Kidney epithelial cell (primary cell): ENCODE measurements around the gene ETNK2. TPM values are rescaled to one million over a fixed set of nuclear protein-coding genes. Genes with fewer than 3 reads are reported as not detected.

ENCODE experiments used
- DNase-seq: peaks from one replicate; pipeline ENCODE4 v3.0.0-alpha.2; 2010; ENCODE audit warnings: low read depth
- H3K27me3 ChIP-seq: 2 replicates; pipeline ENCODE4 v1.6.0; 2011; ENCODE audit warnings: low read length; ENCODE audit not compliant: control insufficient read depth, insufficient read depth
- H3K36me3 ChIP-seq: 2 replicates; pipeline ENCODE4 v1.5.1; 2011; ENCODE audit warnings: low read length; ENCODE audit not compliant: control insufficient read depth, insufficient read depth
- H3K4me3 ChIP-seq: 2 replicates; pipeline ENCODE4 v1.5.1; 2011; ENCODE audit warnings: low read depth, mild to moderate bottlenecking, control low read depth, low read length
- CTCF ChIP-seq: IDR thresholded peaks from 2 replicates; pipeline ENCODE4 v1.5.1; 2011; ENCODE audit warnings: mild to moderate bottlenecking, moderate library complexity, low read length, control low read depth, inconsistent platforms; ENCODE audit not compliant: insufficient read depth, poor library complexity, severe bottlenecking
- total RNA-seq: library from RNA; depleted of rRNA; stranded (reverse); fragments of >200 nt; gene quantifications from 2 replicates; pipeline ENCODE4 v1.2.3, GENCODE V29; 2015

Gene ETNK2
- total RNA-seq, 1 donor from 2014 or later, result 29.5 TPM

- H3K36me3 ChIP-seq, result no peaks in the 10 kb centered on the region
- peaks cover 2% of the 10 kb centered on the region for H3K27me3 ChIP-seq
- no peak overlapping the region for H3K4me3 ChIP-seq
- no peak for DNase-seq
- TF ChIP-seq CTCF, result no peak
Observed at GRCh38 chr1:204147406-204148383, 4.1 kb downstream of the ETNK2 start.

- H3K27me3 ChIP-seq, result peaks cover 2% of the 10 kb centered on the region
- no peaks in the 10 kb centered on the region for H3K36me3 ChIP-seq
- no peak for DNase-seq
- no peak for TF ChIP-seq CTCF
- no peak overlapping the region for H3K4me3 ChIP-seq
Observed at GRCh38 chr1:204146965-204147364, 4.9 kb downstream of the ETNK2 start.

GRCh38 chr1:204146309-204146708 lies 5.5 kb downstream of the ETNK2 start:
- peaks cover under 1% of the 10 kb centered on the region for H3K27me3 ChIP-seq
- DNase-seq, result no peak
- no peak overlapping the region for H3K4me3 ChIP-seq
- no peaks in the 10 kb centered on the region for H3K36me3 ChIP-seq
- TF ChIP-seq CTCF, result no peak

GRCh38 chr1:204145033-204145504 lies 6.8 kb downstream of the ETNK2 start:
- Histone ChIP-seq H3K36me3 (no peaks in the 10 kb centered on the region), H3K27me3 (no peaks in the 10 kb centered on the region), H3K4me3 (no peak overlapping the region)
- DNase-seq, result no peak
- no peak for TF ChIP-seq CTCF

GRCh38 chr1:204143276-204144041 lies 8.4 kb downstream of the ETNK2 start:
- no peak for TF ChIP-seq CTCF
- no peak overlapping the region for H3K4me3 ChIP-seq
- no peak for DNase-seq
- no peaks in the 10 kb centered on the region for H3K36me3 ChIP-seq
- no peaks in the 10 kb centered on the region for H3K27me3 ChIP-seq
